ENCODE measurements around the gene OR6Q1. TPM values are rescaled to one million over a fixed set of nuclear protein-coding genes. Genes with fewer than 3 reads are reported as not detected.

OR6Q1 gene
- total RNA-seq, 1 experiment from 2014 or later = not detected

- Mint-ChIP-seq H3K9me3 (peaks cover 20% of the 10 kb centered on the region), H3K36me3 (no peaks in the 10 kb centered on the region), H3K4me3 (no peak overlapping the region), H3K4me1 (peaks cover 3% of the 10 kb centered on the region; the same call in 1 of the 2 replicates), H3K27ac (no peak overlapping the region), H3K27me3 (ENCODE audit: low read depth) (no peaks in the 10 kb centered on the region)
- ATAC-seq (no peak), DNase-seq (ENCODE audit: low spot score) (no peak)
- ChIA-PET POLR2A (interaction anchor here (0.6 kb wide), 1 partner anchor 139 kb away, joined by 4 read pairs; no protein-coding TSS in a partner anchor), CTCF (interaction anchor here (0.8 kb wide), 1 partner anchor 215 kb away, joined by 3 read pairs; no protein-coding TSS in a partner anchor)
- TF ChIP-seq FOXK1 (CRISPR knock-in tag; IDR thresholded peaks at IDR 0.05) (no peak), USF1 (CRISPR knock-in tag; IDR thresholded peaks at IDR 0.05) (no peak), TP53 (CRISPR knock-in tag; IDR thresholded peaks at IDR 0.05) (no peak), NR3C1 (CRISPR knock-in tag; conservative IDR thresholded peaks at IDR 0.05; ENCODE audit: low read depth) (no peak), MLX (CRISPR knock-in tag; IDR thresholded peaks at IDR 0.05) (no peak), JUN (CRISPR knock-in tag; IDR thresholded peaks at IDR 0.05) (no peak), ZNF281 (CRISPR knock-in tag; IDR thresholded peaks at IDR 0.05) (no peak), GTF2I (CRISPR knock-in tag; conservative IDR thresholded peaks at IDR 0.05) (no peak), MAX (CRISPR knock-in tag; IDR thresholded peaks at IDR 0.05) (no peak), STAT6 (CRISPR knock-in tag; conservative IDR thresholded peaks at IDR 0.05; ENCODE audit: low read depth) (no peak), ZNF219 (CRISPR knock-in tag; IDR thresholded peaks at IDR 0.05; ENCODE audit: borderline replicate concordance) (no peak), KAT7 (CRISPR knock-in tag; IDR thresholded peaks at IDR 0.05; ENCODE audit: borderline replicate concordance) (no peak), ATF2 (CRISPR knock-in tag; IDR thresholded peaks at IDR 0.05; ENCODE audit: borderline replicate concordance, low read depth) (no peak), FOXJ3 (CRISPR knock-in tag; IDR thresholded peaks at IDR 0.05; ENCODE audit: borderline replicate concordance) (no peak)
These were observed 39.8 kb downstream of the OR6Q1 start for GRCh38 chr11:58070585-58070984.

- H3K36me3 Mint-ChIP-seq = no peaks in the 10 kb centered on the region
- no peak for TF ChIP-seq OVOL2 (CRISPR knock-in tag; IDR thresholded peaks at IDR 0.05; ENCODE audit: borderline replicate concordance)
- no peak for TF ChIP-seq ZBTB21 (CRISPR knock-in tag; IDR thresholded peaks at IDR 0.05; ENCODE audit: borderline replicate concordance)
- no peak for TF ChIP-seq GRHL2 (CRISPR knock-in tag; IDR thresholded peaks at IDR 0.05; ENCODE audit: insufficient replicate concordance, severe bottlenecking)
- no peak for TF ChIP-seq GTF2I (CRISPR knock-in tag; conservative IDR thresholded peaks at IDR 0.05)
- TF ChIP-seq CTCF (IDR thresholded peaks at IDR 0.05) = no peak
- no peak for TF ChIP-seq JAZF1 (CRISPR knock-in tag; IDR thresholded peaks at IDR 0.05)
- no peak for TF ChIP-seq ZNF416 (CRISPR knock-in tag; IDR thresholded peaks at IDR 0.05)
- TF ChIP-seq PREB (CRISPR knock-in tag; IDR thresholded peaks at IDR 0.05; ENCODE audit: borderline replicate concordance) = no peak
- no peaks in the 10 kb centered on the region; the same call in 1 of the 2 replicates for H3K27me3 Mint-ChIP-seq (ENCODE audit: low read depth)
- H3K9me3 Mint-ChIP-seq = peaks cover 23% of the 10 kb centered on the region
- H3K4me1 Mint-ChIP-seq = peaks cover 6% of the 10 kb centered on the region; the same call in 1 of the 2 replicates
- no peak overlapping the region for H3K27ac Mint-ChIP-seq
- POLR2A ChIA-PET = no interaction called here
- no peak overlapping the region for H3K4me3 Mint-ChIP-seq
- CTCF ChIA-PET = interaction anchor here (1.4 kb wide), 1 partner anchor 16 kb away, joined by 4 read pairs; no protein-coding TSS in a partner anchor
- DNase-seq (ENCODE audit: low spot score) = no peak
- no peak for ATAC-seq
These were observed 45.0 kb downstream of the OR6Q1 start for GRCh38 chr11:58075781-58076180.

Data from WTC11 (cell line).